Heart left ventricle (tissue), 16 donors: ENCODE data around the gene GEMIN8. TPM values are rescaled to one million over a fixed set of nuclear protein-coding genes. Genes with fewer than 3 reads are reported as not detected.

Experiments
- ATAC-seq, 4 donors: fragments of 200-7000 bp; cut with Tn5 transposase; one replicate each; pipeline ENCODE4 v1.9.1; 2020 to 2022; ENCODE audit warnings: moderate library complexity in 4 of 4, mild to moderate bottlenecking in 3 of 4, moderate number of reproducible peaks in 1 of 4
- DNase-seq, 5 donors: peaks; one replicate each; pipeline ENCODE4 v3.0.0-alpha.2; 2020
- H3K27ac ChIP-seq, 12 donors: fragments of 200-600 bp; sonication (generic) in 4 of 12; one replicate each; pipeline versions ENCODE4 v1.5.0 to v1.8.0; 2016 to 2022; ENCODE audit warnings: mild to moderate bottlenecking in 2 of 12
- H3K27me3 ChIP-seq, 9 donors: fragments of 200-600 bp; sonication (generic) in 2 of 9; one replicate each; pipeline versions ENCODE4 v1.5.1 to v1.8.0; 2016 to 2022; ENCODE audit warnings: mild to moderate bottlenecking in 3 of 9
- H3K36me3 ChIP-seq, 9 donors: fragments of 200-600 bp; sonication (generic) in 2 of 9; one replicate each; pipeline versions ENCODE4 v1.5.0 to v1.8.0; 2018 to 2022; ENCODE audit warnings: mild to moderate bottlenecking in 2 of 9
- H3K4me1 ChIP-seq, 12 donors: fragments of 200-600 bp; sonication (generic) in 4 of 12; one replicate each; pipeline versions ENCODE4 v1.5.0 to v1.8.0; 2016 to 2022; ENCODE audit warnings: mild to moderate bottlenecking in 3 of 12
- H3K4me3 ChIP-seq, 12 donors: fragments of 200-600 bp; sonication (generic) in 4 of 12; one replicate each; pipeline versions ENCODE4 v1.5.0 to v1.8.0; 2017 to 2022; ENCODE audit warnings: mild to moderate bottlenecking in 9 of 12, moderate library complexity in 4 of 12
- H3K9me3 ChIP-seq, 12 donors: fragments of 200-600 bp; sonication (generic) in 4 of 12; one replicate each; pipeline versions ENCODE4 v1.5.0 to v1.8.0; 2016 to 2022; ENCODE audit warnings: mild to moderate bottlenecking in 1 of 12
- CTCF ChIP-seq, 12 donors: fragments of 200-600 bp; sonication (generic) in 4 of 12; IDR thresholded peaks; one replicate each; pipeline versions ENCODE4 v1.5.0 to v1.8.0; 2018 to 2022; ENCODE audit warnings: antibody characterized with exemption in 12 of 12, mild to moderate bottlenecking in 5 of 12
- POLR2A ChIP-seq, 2 donors: fragments of 450-650 bp; IDR thresholded peaks; one replicate each; pipeline ENCODE4 v1.6.1; 2017; ENCODE audit warnings: antibody characterized with exemption in 2 of 2, mild to moderate bottlenecking in 2 of 2, moderate library complexity in 2 of 2
- WGBS, 4 donors: extraction: QIAGEN DNeasy Blood & Tissue Kit in 2 of 4; methylation state at CpG; one replicate each; pipeline versions ENCODE4 v1.1.5 to v1.1.7; 2013 to 2018; 5-methylcytosine and 5-hydroxymethylcytosine counted together
- intact Hi-C, 10 donors: fragments of 100-400 bp; cut with DNase I; formaldehyde crosslinking; loops; one replicate each; pipeline versions ENCODE4 v1.11.1 to v1.14.2; 2022
- polyA plus RNA-seq, 2 donors: library from polyadenylated mRNA; stranded (reverse); fragments of 200-250 nt; gene quantifications; one replicate each; pipeline ENCODE4 v1.2.3, GENCODE V29; 2013
- total RNA-seq, 9 donors: library from RNA; depleted of rRNA in 2 of 9; stranded (reverse); fragments of >200 nt in 2 of 9; fragmentation: NEBNext Ultra II Directional in 3 of 9; extraction: Animal tissue kit (Norgen Biotek cat#: 25700) in 3 of 9; gene quantifications; one replicate each; pipeline versions ENCODE4 v1.1.0 to v1.2.4, GENCODE V29; 2016 to 2023
- donor health status: ischemic (EF 13 %, LVEDD 7.1; RV severe dilation, severe dysfunction).
- donor health status: healthy with polysubstance abuse.
- donor health status: DM: no; HTN: yes; CAD: no.
- donor health status: DM: no; HTN: no; CAD: no.
- donor health status: ischemic (EF 25% LVEDD 6.9; RV normal size, moderate dysfunction).
- donor health status: ischemic (EF 25% LVEDD 5.7; RV mildly dilated, moderate dysfunction).
- donor health status: healthy.
- donor health status: DM: yes; HTN: yes; CAD: no.
- donor health status: ischemic (EF 35%, LVEDD 5.7; RV mildly dilated, moderate dysfunction).
- donor health status: nonischemic (EF 11% LVEDD 7.7; RV severe dilation, severe dysfunction).
- donor health status: DM: yes; HTN: yes; CAD: no.
- donor health status: PGD.
- donor health status: ischemic (EF 29% LVEDD 5.4; RV normal size, mild dysfunction).
- donor health status: nonischemic (EF 23%, LVEDD 6.1; RV moderate dilation, normal function).

Gene GEMIN8
- total and polyA plus RNA-seq, 11 donors = 10.3 to 16.3 (median 13.5) TPM

- WGBS, 4 donors = 74 to 95% (median 84%) methylated on average over 8 to 21 of the region's 21 CpGs
- ATAC-seq (no peak), DNase-seq (peak in 1 of 5 donors; percentile 49)
- intact Hi-C loops = no loop called here
- H3K27me3 ChIP-seq = peaks cover 0 to 38% (median 0%) of the 10 kb centered on the region in 9 donors
- H3K9me3 ChIP-seq = no peaks in the 10 kb centered on the region
- no peak overlapping the region for H3K27ac ChIP-seq
- no peak overlapping the region for H3K4me3 ChIP-seq
- H3K36me3 ChIP-seq = no peaks in the 10 kb centered on the region
- H3K4me1 ChIP-seq = no peaks in the 10 kb centered on the region
- TF ChIP-seq CTCF (IDR thresholded peaks at IDR 0.05) (no peak), POLR2A (IDR thresholded peaks at IDR 0.05) (no peak)
Measured at GRCh38 chrX:14065800-14066199, 36.1 kb upstream of the GEMIN8 start.

GRCh38 chrX:14064626-14065432 lies 35.1 kb upstream of the GEMIN8 start:
- 57 to 77% (median 63%) methylated on average over 19 of the region's 19 CpGs for WGBS, 4 donors
- intact Hi-C loops = no loop called here
- ATAC-seq (no peak), DNase-seq (no peak)
- Histone ChIP-seq H3K27ac (no peak overlapping the region), H3K9me3 (no peaks in the 10 kb centered on the region), H3K4me3 (no peak overlapping the region), H3K4me1 (no peaks in the 10 kb centered on the region), H3K36me3 (no peaks in the 10 kb centered on the region), H3K27me3 (peaks cover 0 to 35% (median 0%) of the 10 kb centered on the region in 9 donors)
- no peak for TF ChIP-seq CTCF (IDR thresholded peaks at IDR 0.05)
- TF ChIP-seq POLR2A (IDR thresholded peaks at IDR 0.05) = no peak

- WGBS, 4 donors = 67 to 95% (median 85%) methylated on average over 1 of the region's 1 CpG
- no peak overlapping the region for H3K4me3 ChIP-seq
- no peaks in the 10 kb centered on the region for H3K4me1 ChIP-seq
- no peak for TF ChIP-seq CTCF (IDR thresholded peaks at IDR 0.05)
- TF ChIP-seq POLR2A (IDR thresholded peaks at IDR 0.05) = no peak
- DNase-seq = no peak
- ATAC-seq = no peak
- no peak overlapping the region for H3K27ac ChIP-seq
- H3K27me3 ChIP-seq = peaks cover 0 to 52% (median 0%) of the 10 kb centered on the region in 9 donors
- intact Hi-C loops = no loop called here
- H3K36me3 ChIP-seq = no peaks in the 10 kb centered on the region
- H3K9me3 ChIP-seq = peaks cover 0 to 2% (median 0%) of the 10 kb centered on the region in 12 donors
Measured at GRCh38 chrX:14062524-14062923, 32.8 kb upstream of the GEMIN8 start.

GRCh38 chrX:14056206-14056605 lies 26.5 kb upstream of the GEMIN8 start:
- Histone ChIP-seq H3K9me3 (peaks cover 0 to 2% (median 0%) of the 10 kb centered on the region in 12 donors), H3K27ac (no peak overlapping the region), H3K4me3 (no peak overlapping the region), H3K4me1 (no peaks in the 10 kb centered on the region), H3K36me3 (no peaks in the 10 kb centered on the region), H3K27me3 (peaks cover 0 to 75% (median 0%) of the 10 kb centered on the region in 9 donors)
- ATAC-seq = no peak
- 30 to 85% (median 81%) methylated on average over 1 of the region's 1 CpG for WGBS, 4 donors
- intact Hi-C loops = loop anchor here in 1 of 10 donors (10.0 kb wide), 1 partner anchor 1089 kb away; no protein-coding TSS in a partner anchor
- TF ChIP-seq CTCF (IDR thresholded peaks at IDR 0.05) = no peak
- no peak for TF ChIP-seq POLR2A (IDR thresholded peaks at IDR 0.05)
- no peak for DNase-seq
